GM21717 (cell line): ENCODE results near the gene MARVELD1.
"Not testable (repeated sequence)": the region's sequence is repeated elsewhere in the genome, so short reads cannot be mapped to it uniquely, and the experiment has no call there.

Experiments used
- ATAC-seq: cut with Tn5 transposase; IDR thresholded peaks from one replicate; pipeline ENCODE4 v1.9.1; 2021; ENCODE audit warnings: mild to moderate bottlenecking, moderate library complexity; ENCODE audit not compliant: unreplicated experiment

Gene MARVELD1

GRCh38 chr10:97713339-97713825 is at the start of gene MARVELD1:
MARVELD1 (plus strand) TSS chr10:97713730; CDS start chr10:97713877, 147 bp downstream.
- ATAC-seq = no peak

- ATAC-seq = no peak
Observed at GRCh38 chr10:97664282-97664850, 49.2 kb upstream of the MARVELD1 start.

GRCh38 chr10:97666992-97667391 is 46.5 kb upstream of the MARVELD1 start:
- ATAC-seq = no peak

GRCh38 chr10:97667463-97667862 is 46.1 kb upstream of the MARVELD1 start:
- ATAC-seq = no peak

- ATAC-seq = no peak
Observed at GRCh38 chr10:97669571-97669970, 44.0 kb upstream of the MARVELD1 start.

GRCh38 chr10:97673736-97674525 is 39.6 kb upstream of the MARVELD1 start:
- ATAC-seq = no peak

GRCh38 chr10:97675222-97675621 is 38.3 kb upstream of the MARVELD1 start:
- no peak for ATAC-seq

- peak; percentile 73 for ATAC-seq
Observed at GRCh38 chr10:97676770-97677581, 36.6 kb upstream of the MARVELD1 start.

- ATAC-seq = no peak
Observed at GRCh38 chr10:97679594-97679993, 33.9 kb upstream of the MARVELD1 start.

GRCh38 chr10:97682042-97682441 is 31.5 kb upstream of the MARVELD1 start:
- no peak for ATAC-seq

- ATAC-seq = no peak
Observed at GRCh38 chr10:97683556-97684367, 29.8 kb upstream of the MARVELD1 start.

GRCh38 chr10:97684368-97684713 is 29.2 kb upstream of the MARVELD1 start:
- ATAC-seq = not testable (repeated sequence)

- no peak for ATAC-seq
Observed at GRCh38 chr10:97684866-97685394, 28.6 kb upstream of the MARVELD1 start.

GRCh38 chr10:97685395-97685958 is 28.1 kb upstream of the MARVELD1 start:
- ATAC-seq = no peak

GRCh38 chr10:97686301-97686961 is 27.1 kb upstream of the MARVELD1 start:
- ATAC-seq = peak; percentile 21

- ATAC-seq = peak; percentile 90
Observed at GRCh38 chr10:97686962-97687784, 26.4 kb upstream of the MARVELD1 start, which contains the start of gene AVPI1. AVPI1 (minus strand) TSS chr10:97687241; CDS start chr10:97679905, 7,336 bp downstream.

GRCh38 chr10:97687785-97688781 is 25.4 kb upstream of the MARVELD1 start:
- no peak for ATAC-seq
